Activated CD4-positive, alpha-beta T cell treated with anti-CD3 and anti-CD28 coated beads for 24 hours (primary cell): ENCODE data around the gene PDZD8.
"Not testable (repeated sequence)": the region's sequence is repeated elsewhere in the genome, so short reads cannot be mapped to it uniquely, and the experiment has no call there.

Experiments
- DNase-seq, 2 donors: peaks; one replicate each; pipeline ENCODE4 v3.0.0-alpha.2; 2020; ENCODE audit warnings: low read depth in 2 of 2

Gene PDZD8

GRCh38 chr10:117254774-117255735 lies 120.2 kb downstream of the PDZD8 start:
- DNase-seq, result no peak

DNA sequence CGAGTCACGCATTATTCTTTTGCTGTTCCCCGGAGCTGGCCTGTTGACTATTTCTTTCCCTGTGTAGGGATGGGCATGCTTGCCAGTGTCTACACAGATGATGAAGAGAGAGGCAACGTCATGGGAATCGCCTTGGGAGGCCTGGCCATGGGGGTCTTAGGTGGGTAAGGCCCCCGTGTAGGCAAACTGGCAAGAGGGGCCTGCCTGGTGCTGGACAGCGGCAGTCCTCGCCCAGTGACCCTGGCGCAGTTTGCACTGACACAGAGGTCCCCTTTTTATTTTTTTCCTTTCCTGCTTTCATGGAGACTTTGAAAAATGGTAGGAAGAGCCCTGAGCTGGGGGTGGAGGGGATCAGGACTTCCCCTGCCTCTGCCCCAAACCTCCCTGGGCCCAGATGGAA lies 120.9 kb downstream of the PDZD8 start:
- DNase-seq, result no peak

DNA sequence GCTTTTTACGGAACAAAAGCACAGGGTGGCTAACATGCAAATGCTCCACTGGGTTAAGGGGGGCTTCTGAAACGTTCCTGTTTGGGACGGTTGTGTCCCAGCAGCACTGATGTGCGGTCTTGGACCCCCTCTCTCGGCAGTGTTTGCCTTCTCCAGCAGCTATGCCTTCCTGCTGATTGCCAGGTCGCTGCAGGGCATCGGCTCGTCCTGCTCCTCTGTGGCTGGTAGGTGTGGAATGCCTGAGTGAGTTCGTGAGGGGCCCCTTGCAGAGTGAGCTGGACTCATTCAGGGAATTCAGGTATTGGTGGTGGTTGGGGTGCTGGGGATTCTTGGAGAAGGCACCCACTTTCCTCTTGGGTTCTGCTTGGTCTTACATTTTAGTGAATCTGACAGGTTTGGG lies 121.3 kb downstream of the PDZD8 start:
- DNase-seq, result no peak

DNA sequence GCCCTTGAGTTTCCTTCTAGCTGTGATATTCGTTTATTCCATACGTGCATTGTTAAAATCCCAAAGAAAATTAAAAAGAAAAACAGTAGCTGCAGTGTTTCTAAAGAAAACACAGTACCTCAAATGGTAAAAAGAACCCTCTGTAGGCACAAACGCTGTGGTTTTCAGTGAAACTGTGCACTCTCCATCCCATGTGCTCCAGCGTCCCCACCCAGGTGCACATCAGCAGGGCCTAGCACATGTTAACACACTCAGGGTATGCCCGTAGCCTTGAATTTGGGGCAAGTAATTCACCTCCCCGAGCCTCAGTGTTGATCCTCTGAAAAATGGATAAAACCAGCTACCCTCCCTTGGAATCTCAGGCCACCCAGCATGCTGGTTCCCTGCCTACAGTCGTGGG lies 124.8 kb downstream of the PDZD8 start:
- DNase-seq, result no peak

- DNase-seq, result no peak
Observed at GRCh38 chr10:117249493-117250093, 125.6 kb downstream of the PDZD8 start.

DNA sequence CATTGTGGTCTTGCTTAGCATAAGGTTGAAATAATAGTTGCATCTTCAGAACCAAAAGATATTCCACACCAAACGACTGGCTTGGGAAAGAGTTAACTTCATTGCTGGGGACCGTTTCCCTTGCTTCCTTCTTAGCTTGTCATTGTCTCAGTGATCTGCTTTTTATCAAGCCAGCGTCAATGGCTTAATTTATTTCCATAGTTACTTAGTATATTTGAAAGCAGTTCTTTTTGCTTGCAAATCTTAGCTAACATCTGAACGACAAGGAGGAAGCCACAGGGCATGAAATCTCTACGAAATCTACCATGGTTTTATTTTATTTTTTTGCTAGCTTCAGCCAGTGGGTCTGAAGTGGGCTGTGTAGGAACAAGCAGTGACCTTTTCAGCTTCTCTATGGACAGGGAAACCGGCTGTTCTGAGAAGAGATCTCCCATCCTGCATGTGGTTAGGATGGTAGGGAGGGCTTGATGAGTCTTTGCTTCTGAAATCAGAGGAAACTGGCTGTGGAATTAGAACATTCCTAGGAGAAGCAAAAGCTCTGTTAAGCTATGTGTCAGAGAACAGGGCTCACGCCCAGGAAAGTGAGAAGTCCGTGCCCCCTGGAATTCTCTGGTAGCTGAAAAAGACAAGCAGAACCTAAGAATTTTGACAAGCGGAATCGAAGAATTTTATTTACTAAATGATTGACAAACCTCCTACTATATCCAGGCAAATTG lies 126.3 kb downstream of the PDZD8 start:
- no peak for DNase-seq

DNA sequence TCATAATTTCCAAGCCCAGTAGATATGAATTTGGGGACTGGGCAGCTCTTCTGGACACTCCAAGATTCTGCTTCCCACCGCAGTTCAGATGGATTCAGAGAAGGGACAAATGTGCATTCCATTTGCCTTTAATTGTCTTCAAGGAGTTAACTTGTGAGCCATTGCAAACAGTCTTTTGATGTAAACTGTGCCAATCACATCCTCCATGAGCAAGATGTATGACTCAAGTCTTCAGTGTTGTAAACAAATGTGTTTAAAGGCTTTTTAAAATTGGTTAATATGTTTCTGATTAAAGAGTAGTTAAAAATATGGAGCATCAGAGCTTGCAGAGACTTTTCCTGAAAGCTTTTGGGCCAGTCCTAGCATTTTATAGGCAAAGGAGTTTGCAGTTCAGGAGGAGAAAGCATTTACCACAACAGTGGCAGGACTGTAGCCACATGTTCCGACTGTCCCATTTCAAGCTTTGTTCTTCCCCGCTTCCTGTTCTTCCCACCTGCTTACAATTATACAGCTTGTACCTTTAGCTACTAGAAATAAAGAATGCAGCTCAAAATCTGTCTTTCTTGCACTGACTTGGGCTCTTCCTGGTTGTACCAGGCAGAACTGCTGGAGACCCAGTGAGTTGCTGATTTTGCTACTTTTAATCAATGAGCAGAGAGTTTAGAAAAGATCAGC lies 128.1 kb downstream of the PDZD8 start:
- no peak for DNase-seq

DNA sequence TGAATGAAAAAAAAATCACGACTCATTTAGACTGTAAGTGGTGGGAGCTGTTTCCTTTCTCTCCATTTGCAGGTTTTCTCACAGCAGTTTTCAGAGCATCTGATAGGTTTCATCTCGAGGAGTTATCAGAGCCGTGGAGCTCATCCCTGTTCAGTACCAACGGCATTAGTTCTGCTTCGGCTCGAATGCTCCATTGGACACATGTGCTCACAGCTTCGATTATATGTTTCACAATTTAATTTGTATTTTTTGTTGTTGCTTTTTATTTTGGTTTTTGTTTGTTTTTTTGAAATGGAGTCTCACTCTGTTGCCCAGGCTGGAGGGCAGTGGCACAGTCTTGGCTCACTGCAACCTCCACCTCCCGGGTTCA lies 132.8 kb downstream of the PDZD8 start:
- DNase-seq, result no peak

GRCh38 chr10:117241541-117242462 lies 133.4 kb downstream of the PDZD8 start:
- no peak for DNase-seq

- DNase-seq, result no peak
Observed at GRCh38 chr10:117240621-117241529, 134.4 kb downstream of the PDZD8 start, which contains the start of gene SLC18A2. SLC18A2 (plus strand) TSS chr10:117241114; CDS start chr10:117241694, 580 bp downstream.

DNA sequence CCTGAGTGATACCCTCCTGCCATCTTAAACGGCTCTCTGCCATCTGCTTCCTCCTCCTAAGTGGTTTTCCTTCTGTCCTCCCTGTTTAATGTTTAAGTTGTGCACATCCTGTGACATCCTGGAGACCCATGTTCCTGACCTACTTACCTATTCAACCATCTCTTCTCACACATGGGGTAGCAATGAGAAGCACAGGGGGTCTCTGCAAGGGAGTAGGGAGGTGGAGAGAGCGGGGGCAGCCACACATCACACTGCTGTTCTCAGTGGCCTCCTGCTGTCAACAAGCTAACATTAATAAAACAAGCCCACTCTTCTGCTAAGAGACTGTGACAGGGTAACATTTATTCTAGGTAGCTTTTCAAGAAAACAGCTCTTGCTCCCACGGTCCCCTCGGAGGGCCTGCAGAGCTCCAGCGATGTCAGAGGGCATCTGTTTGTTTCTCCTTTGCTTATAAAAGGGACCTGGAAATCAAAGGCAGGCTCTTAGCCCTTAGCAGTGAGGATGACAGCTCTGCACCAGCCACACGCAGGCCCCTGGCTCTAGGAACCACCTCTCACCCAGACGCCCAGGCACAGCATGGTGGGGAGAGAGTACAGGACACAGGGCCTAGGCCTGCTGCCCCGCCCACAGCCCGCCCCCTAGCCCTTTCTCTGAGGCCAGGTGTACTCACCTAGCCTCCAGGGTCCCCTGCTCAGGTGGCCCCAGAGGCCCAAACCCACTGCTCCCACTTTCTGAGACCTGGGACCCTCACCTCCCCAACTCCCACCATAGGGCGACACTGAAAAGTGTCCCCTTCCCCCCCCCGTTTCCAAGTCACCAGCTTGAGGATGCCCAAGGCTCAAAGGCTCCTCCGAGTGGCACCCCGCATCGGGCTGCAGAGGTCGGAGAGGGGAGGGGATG lies 135.3 kb downstream of the PDZD8 start:
- no peak for DNase-seq

GRCh38 chr10:117239051-117239450 lies 136.2 kb downstream of the PDZD8 start:
- no peak for DNase-seq

GRCh38 chr10:117237401-117237991 lies 137.7 kb downstream of the PDZD8 start:
- no peak for DNase-seq

- DNase-seq, result not testable (repeated sequence)
Observed at GRCh38 chr10:117230107-117230506, 145.1 kb downstream of the PDZD8 start.

DNA sequence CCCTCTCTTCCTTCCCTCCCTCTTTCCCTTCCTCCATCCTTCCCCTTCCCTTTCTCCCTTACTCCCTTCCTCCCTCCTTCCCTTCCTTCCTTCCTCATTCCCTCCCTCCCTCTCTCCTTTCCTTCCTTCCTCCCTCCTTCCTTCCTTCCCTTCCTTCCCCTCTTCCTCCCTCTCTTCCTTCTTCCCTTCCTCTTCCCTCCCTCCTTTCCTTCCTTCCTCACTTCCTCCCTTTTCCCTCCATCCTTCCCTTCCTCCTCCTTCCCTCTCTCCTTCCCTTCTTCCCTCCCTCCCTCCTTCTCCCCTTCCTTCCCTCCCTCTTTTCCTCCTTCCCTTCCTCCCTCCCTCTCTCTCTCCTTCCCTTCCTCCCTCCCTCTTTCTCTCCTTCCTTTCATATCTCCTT lies 147.0 kb downstream of the PDZD8 start:
- no peak for DNase-seq
